KMS-11 (cell line): Measurements from ENCODE around the gene SLFN11.
"Not testable (repeated sequence)": the region's sequence is repeated elsewhere in the genome, so short reads cannot be mapped to it uniquely, and the experiment has no call there.

Source experiments
- H2AFZ ChIP-seq: fragments of 200-600 bp; sonication (generic); 2 replicates; pipeline ENCODE4 v1.6.1; 2016; ENCODE audit warnings: antibody characterized with exemption, mixed run types, low read depth
- H3K27ac ChIP-seq: fragments of 200-600 bp; sonication (generic); 2 replicates; pipeline ENCODE4 v1.6.1; 2016; ENCODE audit warnings: mild to moderate bottlenecking, mixed run types
- H3K27me3 ChIP-seq: fragments of 200-600 bp; sonication (generic); 2 replicates; pipeline ENCODE4 v1.6.1; 2017; ENCODE audit warnings: mild to moderate bottlenecking, low read depth, mixed run types, moderate library complexity; ENCODE audit not compliant: insufficient read depth
- H3K36me3 ChIP-seq: fragments of 200-600 bp; sonication (generic); 2 replicates; pipeline ENCODE4 v1.6.1; 2017; ENCODE audit warnings: mild to moderate bottlenecking, mixed run types; ENCODE audit not compliant: insufficient read depth
- H3K4me1 ChIP-seq: fragments of 200-600 bp; sonication (generic); 2 replicates; pipeline ENCODE4 v1.6.1; 2016; ENCODE audit warnings: mild to moderate bottlenecking, low read depth, mixed run types; ENCODE audit not compliant: poor library complexity, severe bottlenecking
- H3K4me2 ChIP-seq: fragments of 200-600 bp; sonication (generic); 2 replicates; pipeline ENCODE4 v1.7.0; 2016; ENCODE audit warnings: mild to moderate bottlenecking, mixed run types
- H3K4me3 ChIP-seq: fragments of 200-600 bp; sonication (generic); IDR thresholded peaks from 2 replicates; pipeline ENCODE4 v1.6.1; 2017; ENCODE audit warnings: low read depth, low read length, mixed read lengths; ENCODE audit not compliant: insufficient read depth
- H3K79me2 ChIP-seq: fragments of 200-600 bp; sonication (generic); 2 replicates; pipeline ENCODE4 v1.6.1; 2016; ENCODE audit warnings: low read depth, mixed run types; ENCODE audit not compliant: insufficient read depth
- H3K9ac ChIP-seq: fragments of 200-600 bp; sonication (generic); 2 replicates; pipeline ENCODE4 v1.6.1; 2016; ENCODE audit warnings: mild to moderate bottlenecking, mixed run types
- H4K20me1 ChIP-seq: fragments of 200-600 bp; sonication (generic); 2 replicates; pipeline ENCODE4 v1.6.1; 2016; ENCODE audit warnings: mild to moderate bottlenecking, mixed run types; ENCODE audit not compliant: insufficient read depth
- CTCF ChIP-seq: fragments of 200-600 bp; sonication (generic); conservative IDR thresholded peaks from 2 replicates; pipeline ENCODE4 v1.6.1; 2017; ENCODE audit warnings: low read depth, mild to moderate bottlenecking, antibody characterized with exemption, low read length, moderate library complexity, mixed read lengths

SLFN11 gene

DNA sequence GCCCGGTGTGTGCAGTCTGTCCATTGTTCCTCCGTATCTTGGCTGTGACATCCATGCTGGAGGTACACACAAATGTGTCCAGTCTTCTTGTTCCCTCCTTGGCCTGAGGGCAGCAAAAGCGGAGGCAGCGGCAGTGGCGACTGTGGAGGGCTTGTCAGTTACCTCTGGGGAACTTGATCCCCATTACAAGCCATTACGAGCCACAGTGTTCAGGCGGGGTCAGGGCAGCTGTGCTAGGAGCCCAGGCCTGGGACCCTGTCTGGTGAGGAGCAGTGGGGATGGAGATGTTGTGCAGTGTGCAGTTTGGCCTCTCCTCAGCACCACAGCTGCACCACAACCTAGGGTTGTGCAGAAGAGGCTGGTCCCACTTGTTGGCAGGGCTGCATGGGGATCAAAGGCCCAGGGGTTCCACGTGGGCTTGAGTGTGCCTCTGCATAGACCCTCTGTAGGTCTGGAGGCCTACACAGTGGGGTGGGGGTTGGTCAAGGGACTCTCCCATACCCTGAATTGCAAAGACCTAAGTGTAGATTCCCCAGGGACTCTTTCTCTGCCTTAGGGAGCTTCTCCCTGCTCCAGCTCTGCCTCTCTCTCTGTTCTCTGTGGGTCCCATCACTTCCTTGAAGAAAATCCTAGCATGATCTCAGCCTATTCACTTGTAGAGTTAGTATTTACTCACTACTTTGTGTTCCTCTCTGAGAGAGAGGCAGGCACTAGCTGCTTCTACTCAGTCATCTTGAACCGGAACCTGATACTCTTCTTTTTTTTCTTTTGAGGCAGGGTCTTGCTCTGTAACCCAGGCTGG, 58.8 kb downstream of the SLFN11 start:
- H3K4me3 ChIP-seq = no peak overlapping the region
- no peaks in the 10 kb centered on the region for H3K27me3 ChIP-seq
- no peaks in the 10 kb centered on the region for H3K79me2 ChIP-seq
- TF ChIP-seq CTCF = no peak
- H3K4me1 ChIP-seq = no peaks in the 10 kb centered on the region
- H3K9ac ChIP-seq = no peak overlapping the region
- no peak overlapping the region for H3K27ac ChIP-seq
- H3K36me3 ChIP-seq = no peaks in the 10 kb centered on the region
- no peaks in the 10 kb centered on the region for H4K20me1 ChIP-seq
- no peak overlapping the region for H2AFZ ChIP-seq
- no peak overlapping the region for H3K4me2 ChIP-seq

GRCh38 chr17:35313875-35314409, 59.5 kb downstream of the SLFN11 start:
- no peaks in the 10 kb centered on the region for H3K36me3 ChIP-seq
- H3K9ac ChIP-seq = no peak overlapping the region
- no peak overlapping the region for H3K4me3 ChIP-seq
- H3K27ac ChIP-seq = no peak overlapping the region
- no peaks in the 10 kb centered on the region for H3K27me3 ChIP-seq
- no peak overlapping the region for H2AFZ ChIP-seq
- no peaks in the 10 kb centered on the region for H3K79me2 ChIP-seq
- no peaks in the 10 kb centered on the region for H4K20me1 ChIP-seq
- no peak overlapping the region for H3K4me2 ChIP-seq
- H3K4me1 ChIP-seq = no peaks in the 10 kb centered on the region
- no peak for TF ChIP-seq CTCF

DNA sequence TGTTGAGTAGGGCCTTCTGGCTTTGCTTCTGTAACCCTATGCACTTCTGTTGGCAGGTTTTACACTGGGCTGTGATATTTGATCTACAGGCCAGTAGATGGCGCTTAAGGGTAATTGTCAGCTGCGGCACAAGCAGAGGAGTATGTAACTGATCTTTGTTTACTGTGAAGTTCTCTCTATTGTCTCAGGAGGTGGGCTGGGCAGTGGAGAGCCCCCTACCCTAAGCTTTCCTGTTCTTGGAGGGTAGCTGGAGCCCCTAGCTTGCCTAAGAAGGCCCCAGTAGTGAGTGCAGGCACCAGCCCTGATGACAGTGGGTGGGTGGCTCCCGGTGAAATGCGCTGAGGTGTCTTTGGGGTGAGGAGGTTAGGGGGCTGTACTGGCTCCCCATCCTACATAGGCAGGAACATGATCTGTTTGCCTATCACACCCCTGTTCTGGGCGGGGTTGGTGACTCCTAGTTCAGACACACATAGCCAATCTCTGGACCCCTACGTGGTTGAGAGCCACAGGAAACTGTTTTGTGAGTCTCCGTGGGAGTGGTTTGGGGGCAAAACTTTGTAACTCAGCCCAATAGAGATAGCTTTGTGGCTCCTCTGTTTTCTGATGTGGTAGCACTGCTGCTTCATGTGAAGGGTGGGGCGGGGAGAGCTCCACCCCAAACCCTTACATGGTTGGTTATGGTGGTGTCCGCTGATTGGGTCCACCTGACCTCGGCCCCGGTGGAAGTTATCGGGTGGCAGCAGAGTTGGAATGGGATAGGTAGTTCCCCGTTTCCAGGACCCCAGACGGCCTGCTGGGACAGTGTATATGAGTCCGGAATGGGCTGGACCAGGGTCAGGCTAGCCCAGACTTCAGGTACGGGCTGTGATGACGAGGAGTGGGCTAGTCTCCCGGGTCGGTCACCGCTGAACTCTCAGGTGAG, 60.4 kb downstream of the SLFN11 start:
- peak; percentile 86 for TF ChIP-seq CTCF
- no peak overlapping the region for H3K4me3 ChIP-seq
- H3K79me2 ChIP-seq = no peaks in the 10 kb centered on the region
- no peak overlapping the region for H3K27ac ChIP-seq
- H3K36me3 ChIP-seq = no peaks in the 10 kb centered on the region
- no peak overlapping the region for H3K9ac ChIP-seq
- H3K4me2 ChIP-seq = no peak overlapping the region
- H2AFZ ChIP-seq = peak overlapping the region; percentile 51; the same call in 1 of the 2 replicates
- H3K4me1 ChIP-seq = no peaks in the 10 kb centered on the region
- H4K20me1 ChIP-seq = no peaks in the 10 kb centered on the region
- H3K27me3 ChIP-seq = no peaks in the 10 kb centered on the region

- Histone ChIP-seq H3K4me3 (no peak overlapping the region), H3K27me3 (no peaks in the 10 kb centered on the region), H3K4me1 (no peaks in the 10 kb centered on the region), H4K20me1 (no peaks in the 10 kb centered on the region), H3K79me2 (no peaks in the 10 kb centered on the region), H3K9ac (no peak overlapping the region), H3K4me2 (no peak overlapping the region), H2AFZ (no peak overlapping the region), H3K27ac (no peak overlapping the region), H3K36me3 (no peaks in the 10 kb centered on the region)
- no peak for TF ChIP-seq CTCF
These were observed 61.1 kb downstream of the SLFN11 start for GRCh38 chr17:35312346-35312745.

DNA sequence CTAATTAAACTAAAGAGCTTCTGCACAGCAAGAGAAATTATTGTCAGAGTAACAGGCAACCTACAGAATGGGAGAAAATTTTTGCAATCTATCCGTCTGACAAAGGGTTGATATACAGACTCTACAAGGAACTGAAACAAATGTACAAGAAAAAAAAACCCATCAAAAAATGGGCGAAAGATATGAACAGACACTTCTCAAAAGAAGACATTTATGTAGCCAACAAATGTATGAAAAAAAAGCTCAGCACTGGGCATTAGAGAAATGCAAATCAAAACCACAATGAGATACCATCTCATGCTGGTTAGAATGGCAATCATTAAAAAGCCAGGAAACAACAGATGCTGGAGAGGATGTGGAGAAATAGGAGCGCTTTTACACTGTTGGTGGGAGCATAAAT, 64.1 kb downstream of the SLFN11 start:
- H3K4me2 ChIP-seq, H4K20me1 ChIP-seq, H3K79me2 ChIP-seq, H3K36me3 ChIP-seq, H2AFZ ChIP-seq, H3K27ac ChIP-seq, H3K27me3 ChIP-seq, H3K4me1 ChIP-seq, H3K9ac ChIP-seq, H3K4me3 ChIP-seq: not testable (repeated sequence)
